GM12864 (cell line): ENCODE measurements around the gene HS6ST2.

Experiments used
- DNase-seq: peaks from one replicate; pipeline ENCODE4 v3.0.0-alpha.2; 2011; ENCODE audit warnings: low read depth
- H3K4me3 ChIP-seq: 2 replicates; pipeline ENCODE4 v1.5.1; 2011; ENCODE audit warnings: mild to moderate bottlenecking, low read depth, low read length, control low read depth
- TF ChIP-seq, protein P1 (sequence below): IDR thresholded peaks from 2 replicates; pipeline ENCODE4 v1.5.1; 2011; ENCODE audit warnings: low read depth, mild to moderate bottlenecking, moderate library complexity, low read length, control low read depth, inconsistent platforms; ENCODE audit errors: missing control alignments

Gene HS6ST2

DNA sequence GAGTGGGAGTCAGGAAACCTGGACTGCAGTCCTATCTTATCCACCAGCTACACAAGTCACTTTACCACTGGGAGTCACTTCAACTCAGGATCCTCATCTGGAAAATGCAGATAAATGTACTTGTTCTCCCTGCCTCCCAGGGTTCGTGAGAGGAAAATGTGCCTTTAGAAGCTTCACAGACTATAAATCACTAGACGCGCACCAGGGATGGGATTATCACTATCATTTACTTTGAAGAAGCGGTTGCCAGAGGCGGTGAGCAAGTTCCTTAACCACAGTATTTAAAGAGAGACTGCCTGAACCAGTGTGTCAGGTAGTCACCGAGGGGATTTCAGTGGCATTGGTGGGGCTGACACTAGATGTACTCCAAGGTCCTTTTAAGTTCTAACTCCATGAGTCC, 219.5 kb downstream of the HS6ST2 start:
- TF ChIP-seq, protein P1, sequence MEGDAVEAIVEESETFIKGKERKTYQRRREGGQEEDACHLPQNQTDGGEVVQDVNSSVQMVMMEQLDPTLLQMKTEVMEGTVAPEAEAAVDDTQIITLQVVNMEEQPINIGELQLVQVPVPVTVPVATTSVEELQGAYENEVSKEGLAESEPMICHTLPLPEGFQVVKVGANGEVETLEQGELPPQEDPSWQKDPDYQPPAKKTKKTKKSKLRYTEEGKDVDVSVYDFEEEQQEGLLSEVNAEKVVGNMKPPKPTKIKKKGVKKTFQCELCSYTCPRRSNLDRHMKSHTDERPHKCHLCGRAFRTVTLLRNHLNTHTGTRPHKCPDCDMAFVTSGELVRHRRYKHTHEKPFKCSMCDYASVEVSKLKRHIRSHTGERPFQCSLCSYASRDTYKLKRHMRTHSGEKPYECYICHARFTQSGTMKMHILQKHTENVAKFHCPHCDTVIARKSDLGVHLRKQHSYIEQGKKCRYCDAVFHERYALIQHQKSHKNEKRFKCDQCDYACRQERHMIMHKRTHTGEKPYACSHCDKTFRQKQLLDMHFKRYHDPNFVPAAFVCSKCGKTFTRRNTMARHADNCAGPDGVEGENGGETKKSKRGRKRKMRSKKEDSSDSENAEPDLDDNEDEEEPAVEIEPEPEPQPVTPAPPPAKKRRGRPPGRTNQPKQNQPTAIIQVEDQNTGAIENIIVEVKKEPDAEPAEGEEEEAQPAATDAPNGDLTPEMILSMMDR = no peak
- no peak for DNase-seq
- H3K4me3 ChIP-seq = no peak overlapping the region

DNA sequence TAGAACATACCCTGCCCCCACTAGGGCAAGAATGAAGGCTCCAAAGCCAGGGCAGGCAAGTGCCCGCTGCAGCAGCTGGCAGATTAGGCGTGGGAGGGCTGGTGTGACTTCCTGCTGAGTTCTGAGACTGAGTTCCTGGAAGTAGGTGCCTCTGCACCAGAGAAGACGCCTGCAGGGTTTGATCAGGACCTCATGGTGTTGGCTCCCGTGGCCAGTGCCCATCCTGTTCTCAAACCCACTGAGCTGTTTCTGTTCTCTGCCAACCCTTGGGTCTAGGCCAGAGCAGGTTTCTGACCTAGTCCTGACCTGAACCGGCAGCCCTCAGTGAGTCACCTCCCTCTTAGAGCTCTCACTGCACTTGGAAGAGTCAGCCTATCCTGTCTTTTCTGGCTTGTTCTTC, 220.7 kb downstream of the HS6ST2 start:
- no peak overlapping the region for H3K4me3 ChIP-seq
- TF ChIP-seq, protein P1 = no peak
- DNase-seq = no peak

DNA sequence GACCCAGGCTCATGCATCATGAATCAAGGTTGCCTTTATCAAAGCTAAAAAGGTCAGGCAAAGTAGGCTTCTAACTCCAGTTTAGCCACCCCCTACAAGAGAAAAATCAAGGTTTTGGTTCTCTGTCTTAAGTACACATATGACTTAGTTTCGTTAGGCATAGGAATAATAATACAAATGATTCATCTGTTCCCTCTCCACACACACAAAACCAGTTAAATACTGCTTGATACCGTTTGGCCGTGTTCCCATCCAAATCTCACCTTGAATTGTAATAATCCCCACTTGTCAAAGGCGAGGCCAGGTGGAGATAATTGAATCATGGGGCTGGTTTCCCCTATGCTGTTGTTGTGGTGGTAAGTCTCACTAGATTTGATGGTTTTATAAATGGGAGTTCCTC, 226.2 kb downstream of the HS6ST2 start:
- no peak for DNase-seq
- no peak overlapping the region for H3K4me3 ChIP-seq
- TF ChIP-seq, protein P1 = no peak

DNA sequence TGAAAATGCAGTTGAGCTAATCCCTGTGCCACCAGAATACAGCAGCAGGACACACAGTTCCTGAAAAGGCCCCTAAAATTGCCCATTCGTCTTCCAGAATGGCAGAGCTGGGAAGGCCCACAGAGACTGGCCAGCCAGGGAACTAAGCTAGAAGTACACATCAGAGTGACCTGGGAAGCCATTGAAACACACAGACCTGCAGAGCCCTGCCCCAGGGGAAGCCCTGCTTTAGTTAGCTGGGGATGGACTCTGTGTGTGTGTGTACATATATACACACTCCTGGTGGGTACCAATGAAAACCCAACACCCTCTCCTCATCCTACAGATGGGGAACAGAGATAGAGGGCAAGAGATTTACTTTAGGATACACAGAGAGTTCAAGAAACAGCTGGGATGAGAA, 227.7 kb downstream of the HS6ST2 start:
- DNase-seq = no peak
- TF ChIP-seq, protein P1 = no peak
- no peak overlapping the region for H3K4me3 ChIP-seq

DNA sequence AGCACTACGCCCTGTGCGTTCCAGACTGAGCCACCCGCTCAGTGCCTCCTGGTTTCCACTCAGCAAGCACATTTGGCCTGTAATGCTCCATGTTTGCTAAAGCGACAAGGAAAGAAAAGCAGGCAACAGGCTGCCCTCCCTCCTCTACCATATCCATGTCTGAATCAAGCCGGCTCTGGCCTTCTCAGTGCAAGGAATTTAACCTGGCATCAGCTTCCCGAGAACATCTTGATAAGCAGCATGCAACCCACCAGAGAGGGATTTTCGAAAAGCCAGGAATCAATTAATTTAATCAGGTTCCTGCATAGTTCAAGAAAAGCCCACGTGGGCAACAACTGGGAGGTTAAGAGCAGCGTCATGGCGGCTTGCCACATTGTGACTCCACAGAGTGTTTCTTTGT, 228.2 kb downstream of the HS6ST2 start:
- TF ChIP-seq, protein P1 = no peak
- H3K4me3 ChIP-seq = no peak overlapping the region

DNA sequence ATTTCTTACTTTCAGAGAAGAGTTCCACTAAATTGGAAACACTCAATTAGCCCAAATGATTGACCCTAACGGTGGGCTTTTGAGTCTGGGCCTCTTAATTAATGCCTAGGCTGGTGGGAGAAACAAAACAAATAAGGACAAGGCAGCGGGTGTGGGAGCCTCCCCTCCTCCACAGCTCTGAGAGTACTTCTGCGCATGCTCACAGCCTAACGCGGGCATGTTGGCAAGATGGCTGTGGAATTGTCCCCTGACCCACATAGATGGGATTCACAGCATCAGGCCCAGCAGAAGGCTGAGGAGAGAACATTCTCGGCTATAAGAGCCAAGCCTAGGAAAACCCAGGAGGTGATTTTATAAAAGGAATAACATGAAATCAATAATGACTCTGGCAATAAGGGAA, 230.1 kb downstream of the HS6ST2 start:
- no peak overlapping the region for H3K4me3 ChIP-seq
- DNase-seq = no peak
- TF ChIP-seq, protein P1 = no peak

More for the DNA sequence above, 228.2 kb downstream of the HS6ST2 start:
- no peak for DNase-seq

DNA sequence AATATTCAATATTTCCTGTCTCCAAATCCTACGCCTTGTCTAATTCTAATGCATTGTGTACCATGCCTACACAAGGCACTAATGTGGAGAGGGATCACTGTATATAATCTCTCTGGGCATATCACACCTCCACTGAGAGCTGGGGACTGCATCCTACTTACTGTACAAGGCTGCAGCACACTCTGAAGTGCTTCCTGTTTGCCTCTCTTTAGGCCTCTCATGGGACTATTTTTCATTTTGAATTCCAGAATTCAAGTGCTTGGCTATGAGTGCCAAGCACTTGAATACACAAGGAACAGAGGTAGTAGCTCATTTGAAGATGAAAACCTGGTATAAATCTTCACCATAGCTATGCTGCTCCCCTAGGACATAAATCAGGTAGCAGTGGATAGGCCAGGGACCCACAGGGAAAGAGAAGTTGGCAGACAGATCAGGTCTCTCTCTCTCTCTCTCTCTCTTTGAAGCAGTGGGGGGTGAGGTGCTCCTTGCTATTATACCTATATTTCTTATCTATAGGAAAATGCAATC, 239.9 kb downstream of the HS6ST2 start:
- TF ChIP-seq, protein P1 = no peak
- no peak for DNase-seq
- H3K4me3 ChIP-seq = no peak overlapping the region
